ENCODE results near the gene GPR107. TPM values are rescaled to one million over a fixed set of nuclear protein-coding genes. Genes with fewer than 3 reads are reported as not detected.

GPR107 gene
- total RNA-seq, 4 donors from 2014 or later, result 20.7 to 27.7 (median 25.6) TPM

DNA sequence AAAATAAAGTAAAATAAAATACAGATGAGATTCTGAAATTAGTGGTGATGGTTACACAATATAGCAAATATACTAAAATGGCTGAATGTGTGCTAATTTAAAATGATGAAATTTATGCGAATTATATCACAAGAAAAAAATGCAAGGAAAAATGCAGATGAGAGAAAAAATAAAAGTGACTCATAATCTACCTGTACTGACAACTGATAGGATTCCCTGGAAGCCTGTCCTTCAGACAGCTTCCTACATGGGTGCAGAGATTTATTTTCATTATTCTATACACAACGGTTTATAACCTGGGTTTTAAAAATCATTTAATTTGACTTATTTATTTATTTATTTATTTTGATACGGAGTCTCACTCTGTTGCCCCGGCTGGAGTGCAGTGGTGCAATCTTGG, 112.7 kb downstream of the GPR107 start:
- no peak for TF ChIP-seq CTCF (IDR thresholded peaks at IDR 0.05; ENCODE audit: low read depth)

- no peak for TF ChIP-seq CTCF (IDR thresholded peaks at IDR 0.05; ENCODE audit: low read depth)
These were observed 114.2 kb downstream of the GPR107 start for GRCh38 chr9:130167927-130168326.

GRCh38 chr9:130171226-130172148, 117.8 kb downstream of the GPR107 start:
- no peak for TF ChIP-seq CTCF (IDR thresholded peaks at IDR 0.05; ENCODE audit: low read depth)

DNA sequence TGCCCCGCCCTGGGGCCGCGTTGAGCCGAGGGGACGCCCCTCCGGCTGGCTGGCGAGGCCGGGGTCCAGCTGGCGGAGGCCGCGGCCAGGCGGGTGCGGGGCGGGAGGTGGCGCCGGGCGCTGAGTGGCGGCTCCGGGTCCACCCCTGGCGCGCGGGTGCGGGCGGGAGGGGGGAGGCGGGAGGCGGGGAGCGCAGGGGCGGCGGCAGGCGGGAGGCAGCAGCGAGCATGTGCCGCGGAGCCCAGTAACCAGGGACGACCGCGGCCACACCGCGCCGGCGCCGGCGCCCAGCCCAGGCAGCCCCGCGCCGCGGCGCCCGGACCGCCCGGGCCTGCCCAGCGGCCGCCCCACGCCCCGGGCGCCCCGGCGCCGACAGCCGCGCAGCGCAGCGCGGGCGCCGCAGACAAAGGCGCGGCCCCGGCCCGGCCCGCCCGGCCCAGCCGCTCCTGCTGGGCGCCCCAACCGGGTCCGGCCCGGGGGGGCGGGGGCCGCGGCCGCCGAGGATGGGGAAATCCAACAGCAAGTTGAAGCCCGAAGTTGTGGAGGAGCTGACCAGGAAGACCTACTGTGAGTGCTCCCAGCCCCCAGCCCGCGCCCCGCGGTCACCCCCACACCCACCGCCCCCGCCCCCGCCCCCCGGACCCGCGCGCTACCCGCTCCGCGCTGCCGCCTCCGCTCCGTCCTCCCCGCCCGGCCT, 118.6 kb downstream of the GPR107 start, which contains the start of gene NCS1:
NCS1 (plus strand) TSS at position 244 of the 697 bp plus-strand sequence; CDS start at position 504, 260 bp downstream.
- TF ChIP-seq CTCF (IDR thresholded peaks at IDR 0.05; ENCODE audit: low read depth), result no peak

- TF ChIP-seq CTCF (IDR thresholded peaks at IDR 0.05; ENCODE audit: low read depth), result no peak
These were observed 119.4 kb downstream of the GPR107 start for GRCh38 chr9:130172858-130173665.

DNA sequence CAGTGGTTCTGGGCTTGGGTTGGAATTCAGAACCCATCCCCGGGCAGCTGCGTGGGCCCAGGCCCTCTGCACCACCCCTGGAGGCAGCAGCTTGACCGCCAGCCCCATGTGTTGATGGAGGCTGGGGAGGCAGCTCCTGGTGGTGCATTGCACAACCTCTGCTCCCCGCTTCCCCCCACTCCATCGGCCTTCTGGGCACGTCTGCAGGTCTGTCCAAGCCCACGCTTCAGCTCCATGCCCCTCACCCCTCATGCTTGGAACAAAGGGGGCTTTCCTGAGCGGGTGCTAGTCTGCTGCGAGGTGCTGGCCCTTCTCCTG, 119.9 kb downstream of the GPR107 start:
- no peak for TF ChIP-seq CTCF (IDR thresholded peaks at IDR 0.05; ENCODE audit: low read depth)

Data from subcutaneous adipose tissue (tissue), 4 donors.